Measurements from ENCODE around the gene DKC1.

Gene DKC1

GRCh38 chrX:154762537-154763296, at the start of gene DKC1:
TSS of gene DKC1 (plus strand) at chrX:154762864. CDS start at chrX:154762966, 102 bp downstream.
- DNase-seq, result peak; percentile 12

- no peak for DNase-seq
Observed at GRCh38 chrX:154714925-154715324, 47.7 kb upstream of the DKC1 start.

DNA sequence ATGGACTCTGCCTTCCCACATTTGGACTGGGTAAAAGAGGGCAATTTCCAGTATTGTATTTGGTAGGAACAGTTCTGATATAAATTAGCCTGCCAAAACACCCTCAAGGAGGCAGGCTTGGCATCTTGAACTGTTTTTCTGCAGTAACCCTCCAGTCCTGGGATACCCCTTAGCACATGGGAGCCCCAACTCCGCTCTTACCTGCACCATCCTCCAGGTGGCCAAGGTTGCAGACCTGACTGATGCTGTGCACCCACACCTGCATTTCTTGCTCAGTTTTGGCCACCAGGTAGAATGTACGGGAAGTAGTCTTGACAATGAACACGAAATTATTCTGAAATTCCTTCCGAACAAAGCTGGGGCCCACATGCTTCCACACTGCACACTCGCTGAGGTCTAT, 46.8 kb upstream of the DKC1 start:
- no peak for DNase-seq

DNA sequence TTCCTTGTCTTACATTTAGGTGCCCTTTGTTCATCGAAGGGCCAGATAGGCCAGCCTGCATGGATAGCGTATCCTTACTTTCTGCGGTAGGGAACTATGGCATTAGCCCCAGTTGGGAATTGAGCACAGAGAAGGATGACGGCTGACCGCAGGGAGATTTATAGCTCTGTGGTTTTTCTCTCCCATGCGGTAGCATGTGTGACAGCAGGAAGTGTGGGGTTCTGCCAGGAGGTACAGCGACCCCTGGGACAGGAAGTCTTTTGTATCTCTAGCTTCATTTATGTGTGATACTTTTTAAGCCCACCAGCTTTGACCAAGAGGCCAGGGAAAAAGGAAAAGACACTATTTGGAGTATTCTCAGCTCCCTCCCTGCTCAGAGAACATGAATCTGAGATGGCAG, 44.8 kb upstream of the DKC1 start:
- no peak for DNase-seq

DNA sequence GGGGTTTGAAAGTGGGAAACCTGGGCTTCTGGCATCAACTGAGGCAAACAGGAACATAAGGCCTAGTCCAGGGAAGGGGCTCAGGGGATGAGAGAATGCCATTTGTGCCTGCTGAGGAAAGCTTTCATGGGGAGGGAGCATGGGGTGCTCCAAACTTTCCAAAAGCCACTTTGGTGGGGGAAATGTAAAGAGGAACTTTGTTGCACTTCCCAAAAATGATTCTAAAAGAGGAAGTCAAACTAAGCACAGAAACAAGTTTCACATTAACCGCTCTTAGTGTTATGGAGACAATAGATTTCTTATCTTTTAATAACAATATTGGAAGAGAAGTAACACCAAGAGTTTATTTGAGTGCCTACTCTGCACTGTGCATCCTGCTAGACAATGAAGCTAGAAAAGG, 44.0 kb upstream of the DKC1 start:
- no peak for DNase-seq

- no peak for DNase-seq
Observed at GRCh38 chrX:154719132-154719675, 43.5 kb upstream of the DKC1 start.

GRCh38 chrX:154720067-154720466, 42.6 kb upstream of the DKC1 start:
- no peak for DNase-seq

DNA sequence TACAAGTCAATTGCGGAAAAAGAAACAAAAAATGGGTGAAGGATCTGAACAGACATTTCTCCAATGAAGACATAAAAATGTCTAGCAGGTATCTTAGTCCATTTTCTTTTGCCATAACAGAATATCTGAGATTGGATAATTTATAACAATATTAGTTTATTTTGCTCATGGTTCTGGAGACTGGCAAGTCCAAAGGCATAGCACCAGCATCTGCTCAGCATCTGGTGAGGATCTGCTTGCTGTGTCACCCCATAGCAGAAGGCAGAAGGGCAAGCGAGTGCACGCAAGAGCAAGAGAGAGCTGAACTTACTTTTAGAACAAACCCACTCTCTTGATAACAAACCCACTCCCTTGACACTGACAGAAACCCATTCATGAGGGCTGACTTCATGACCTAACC, 41.5 kb upstream of the DKC1 start:
- DNase-seq, result no peak

GRCh38 chrX:154724993-154725756, 37.5 kb upstream of the DKC1 start:
- DNase-seq, result no peak

DNA sequence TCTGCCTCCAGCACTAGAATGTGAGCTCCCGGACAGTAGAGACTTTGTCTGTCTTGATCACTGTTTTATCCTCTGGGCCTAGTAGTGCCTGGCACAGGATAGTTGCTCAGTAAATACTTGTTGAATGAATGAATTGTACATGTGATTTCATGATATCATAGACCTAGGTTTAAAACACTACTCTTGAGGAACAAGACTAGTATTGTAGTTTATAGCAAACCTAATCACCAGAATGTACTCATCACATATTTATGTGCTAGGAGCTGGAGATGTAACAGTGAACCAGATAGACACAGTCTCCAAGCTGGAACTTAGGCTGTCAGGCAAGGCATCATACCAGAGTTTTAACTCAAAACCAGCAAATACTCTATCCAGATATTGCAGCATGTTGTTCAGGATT, 35.2 kb upstream of the DKC1 start:
- DNase-seq, result no peak

DNA sequence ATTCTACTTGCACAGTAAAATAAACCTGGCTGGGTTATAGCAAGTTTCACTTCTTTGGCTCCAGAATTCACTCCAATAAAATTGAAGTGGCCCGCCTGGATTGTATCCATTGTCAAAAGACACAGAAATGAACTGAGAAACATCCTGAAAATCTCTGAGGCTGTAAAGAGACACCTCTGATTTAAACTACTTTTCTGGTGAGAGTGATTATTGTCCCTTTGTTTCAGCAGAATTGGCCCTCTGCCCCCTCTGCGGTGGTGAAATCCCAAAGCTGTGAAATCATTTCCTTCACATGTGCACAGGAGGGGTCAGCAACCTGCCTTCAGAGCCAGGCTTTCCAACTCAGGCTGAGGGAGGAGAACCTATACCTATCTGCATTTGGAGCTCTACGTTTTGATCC, 34.8 kb upstream of the DKC1 start:
- no peak for DNase-seq

DNA sequence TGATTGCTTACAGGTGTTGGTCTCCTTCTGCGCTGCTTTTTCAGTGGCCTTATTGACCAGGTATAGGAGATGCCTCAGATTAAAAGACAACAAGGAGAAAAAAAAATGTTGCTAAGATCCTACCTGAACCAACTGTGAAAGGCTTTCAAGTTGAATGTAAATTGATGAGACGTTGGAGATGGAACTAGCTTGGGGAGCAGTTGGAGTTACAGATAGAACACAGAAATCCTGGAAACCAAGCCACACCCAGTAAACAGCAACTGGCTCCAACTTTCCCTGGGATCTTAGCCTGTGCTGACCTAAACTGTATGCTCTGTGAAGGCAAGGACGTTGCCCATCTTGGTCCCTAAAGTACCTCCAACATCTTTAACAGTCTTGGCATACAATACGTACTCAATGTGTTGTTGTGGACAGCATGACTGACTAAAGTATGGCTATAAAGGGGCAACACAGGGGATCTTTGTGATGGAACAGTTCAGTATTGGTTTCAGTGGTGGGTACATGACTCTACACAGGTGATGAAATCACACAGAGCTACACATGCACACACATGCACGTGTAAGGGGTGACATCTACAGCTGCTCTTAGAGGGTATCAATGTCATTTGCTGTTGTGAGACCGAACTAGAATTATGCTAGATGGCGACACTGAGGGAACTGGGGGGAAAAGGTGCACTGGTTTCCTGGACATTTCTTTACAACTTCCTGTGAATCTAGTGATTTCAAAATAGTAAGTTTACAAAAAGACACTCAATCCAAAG, 34.1 kb upstream of the DKC1 start:
- DNase-seq, result no peak

- DNase-seq, result no peak
Observed at GRCh38 chrX:154729439-154729838, 33.2 kb upstream of the DKC1 start.

DNA sequence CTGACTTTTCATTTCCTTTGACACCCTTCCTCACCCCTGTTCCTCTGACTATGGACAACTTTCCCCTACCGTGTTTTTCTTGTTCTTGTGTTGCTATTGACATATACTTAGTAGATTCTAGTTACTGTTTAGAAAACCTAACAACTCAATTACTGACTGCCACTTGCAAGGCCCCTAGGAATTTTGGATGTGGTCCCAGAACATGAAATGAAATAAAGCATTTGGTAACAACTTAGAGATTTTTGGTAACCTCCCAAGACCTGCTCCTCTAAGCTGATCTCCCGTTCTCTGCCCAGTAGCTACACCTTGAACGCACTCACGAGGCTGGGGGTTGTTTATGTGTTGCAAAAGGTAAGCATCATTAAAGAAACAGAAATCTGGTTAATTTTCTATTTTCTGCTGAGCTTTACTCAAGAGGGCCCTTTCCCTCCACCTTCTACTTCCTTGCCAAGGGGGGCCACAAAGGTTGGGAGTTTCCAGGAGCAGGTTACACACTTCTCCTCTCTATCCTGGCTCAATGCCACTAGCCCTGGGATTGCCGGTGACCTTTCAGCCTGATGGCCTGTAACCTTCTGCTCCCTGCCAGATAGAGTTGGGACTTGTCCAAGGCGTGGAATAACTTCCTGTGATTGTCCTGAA, 32.3 kb upstream of the DKC1 start:
- DNase-seq, result no peak

DNA sequence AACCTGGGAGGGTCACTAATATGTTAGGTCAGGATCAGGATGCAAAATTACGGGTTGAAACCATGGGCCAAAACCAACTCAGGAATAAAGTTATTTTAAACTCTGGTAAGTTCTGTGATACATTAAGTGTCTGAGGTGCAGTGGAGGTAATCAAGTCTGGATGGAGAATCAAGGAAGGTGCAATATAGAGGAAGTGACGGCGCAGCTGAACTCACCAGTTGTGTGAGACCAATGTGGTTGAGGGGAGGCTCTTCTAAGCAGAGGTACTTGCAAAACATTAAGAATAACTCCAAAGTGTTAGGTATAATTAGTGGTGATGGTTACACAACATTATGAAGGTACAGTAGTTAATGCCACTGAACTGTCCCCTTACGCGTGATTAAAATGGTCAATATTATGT, 31.5 kb upstream of the DKC1 start:
- DNase-seq, result no peak

GRCh38 chrX:154731881-154732280, 30.8 kb upstream of the DKC1 start:
- no peak for DNase-seq

DNA sequence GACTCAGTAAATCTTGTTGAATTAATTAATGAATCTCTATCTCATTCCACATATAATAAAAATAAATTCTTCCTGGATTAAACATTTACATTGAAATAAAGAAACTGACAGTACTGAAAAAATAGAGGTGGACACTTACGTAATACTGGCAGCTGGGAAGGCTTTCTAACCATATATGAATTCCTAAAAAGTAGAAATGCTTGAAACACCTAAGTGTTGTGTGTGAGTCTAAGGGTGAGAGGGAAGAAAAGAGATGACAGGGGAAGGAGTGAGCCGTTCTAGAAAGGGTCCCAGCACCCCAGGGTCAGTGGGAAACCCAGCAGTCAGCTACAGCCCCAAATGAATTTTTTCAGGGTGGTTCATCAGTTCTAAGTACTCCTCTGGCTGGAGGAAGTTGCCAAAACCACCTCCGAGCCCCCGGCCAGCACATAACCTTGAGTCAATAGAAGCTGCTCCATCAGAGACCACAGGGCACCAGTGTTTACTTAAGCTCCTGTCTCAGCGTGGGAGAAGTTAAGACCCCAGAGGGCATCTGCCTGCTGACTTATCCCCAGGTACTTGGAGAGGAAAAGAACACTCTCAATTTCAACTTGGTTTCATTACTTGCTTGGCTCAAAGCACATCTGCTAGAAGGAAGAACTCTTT, 30.1 kb upstream of the DKC1 start:
- DNase-seq, result no peak

DNA sequence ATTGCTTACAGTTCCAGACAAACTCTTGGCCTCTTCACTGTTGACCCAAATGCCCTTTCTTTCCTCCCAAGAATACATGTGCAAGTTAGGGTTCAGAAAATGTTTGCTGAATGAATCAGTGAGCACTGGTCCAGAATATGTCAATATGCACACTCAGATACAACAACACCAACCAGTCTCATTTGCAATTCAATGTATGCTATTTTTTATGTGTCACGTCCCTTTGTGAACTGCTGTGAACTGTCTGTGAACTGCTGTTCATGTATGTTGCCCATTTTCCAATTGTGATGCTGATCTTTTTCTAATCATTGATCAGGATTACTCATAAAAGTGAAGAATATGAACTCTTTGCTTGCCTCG, 29.6 kb upstream of the DKC1 start:
- no peak for DNase-seq

GRCh38 chrX:154734061-154734781, 28.4 kb upstream of the DKC1 start:
- no peak for DNase-seq

DNA sequence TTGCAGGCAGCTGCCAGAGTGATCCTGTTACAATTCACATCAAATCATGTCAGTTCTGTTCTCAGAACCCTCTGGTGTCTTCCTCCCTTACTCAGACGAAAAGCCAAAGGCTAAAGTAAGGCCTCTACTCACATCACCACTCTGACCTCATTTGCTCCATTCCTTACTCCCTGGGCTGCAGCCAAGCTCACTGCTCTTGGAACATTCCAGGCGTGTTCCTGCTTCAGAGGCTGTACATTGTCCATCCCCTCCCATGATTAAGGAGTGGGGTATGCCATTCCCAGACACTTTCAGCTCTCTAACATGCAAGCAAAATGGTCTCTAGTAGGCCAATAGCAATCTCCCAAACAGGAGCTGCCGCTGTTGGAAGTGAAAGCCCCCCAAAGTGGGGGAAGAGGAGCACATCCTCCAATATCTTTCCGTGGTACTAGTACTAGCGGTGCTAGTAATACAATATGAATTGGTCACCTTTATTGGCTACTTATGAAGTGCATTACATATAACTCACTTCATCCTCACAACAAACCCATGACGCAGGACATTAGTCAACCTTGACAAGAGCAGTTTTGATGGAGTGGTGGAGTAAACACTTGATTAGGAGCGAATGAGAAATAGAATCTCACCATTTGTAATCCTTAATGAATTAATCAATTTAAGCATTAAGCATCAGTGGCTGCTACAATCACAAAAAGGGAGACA, 26.8 kb upstream of the DKC1 start:
- DNase-seq, result no peak

DNA sequence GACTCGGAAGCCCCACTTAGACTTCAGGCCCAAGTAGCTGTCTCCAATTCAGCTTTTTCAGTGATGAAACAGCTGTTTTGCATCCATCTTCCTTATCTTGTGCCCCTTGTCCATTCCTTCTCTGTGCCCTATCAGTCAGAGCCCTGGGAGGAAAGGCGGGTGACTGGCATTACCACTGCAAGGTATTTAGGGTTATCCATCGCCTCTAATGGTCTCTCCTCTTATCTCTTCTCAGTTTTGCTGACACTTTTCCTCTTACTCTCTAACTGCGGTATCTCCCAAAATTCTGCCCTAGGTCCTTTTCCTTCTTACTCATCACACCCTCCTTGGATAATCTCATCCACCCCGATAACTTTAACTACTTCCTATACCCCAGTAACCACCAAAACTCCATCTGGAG, 25.5 kb upstream of the DKC1 start:
- no peak for DNase-seq

Data from cortex of kidney (tissue), 1 donor.